ENCODE measurements around the gene MRPS2.
"Not testable (repeated sequence)": the region's sequence is repeated elsewhere in the genome, so short reads cannot be mapped to it uniquely, and the experiment has no call there.

The MRPS2 gene

DNA sequence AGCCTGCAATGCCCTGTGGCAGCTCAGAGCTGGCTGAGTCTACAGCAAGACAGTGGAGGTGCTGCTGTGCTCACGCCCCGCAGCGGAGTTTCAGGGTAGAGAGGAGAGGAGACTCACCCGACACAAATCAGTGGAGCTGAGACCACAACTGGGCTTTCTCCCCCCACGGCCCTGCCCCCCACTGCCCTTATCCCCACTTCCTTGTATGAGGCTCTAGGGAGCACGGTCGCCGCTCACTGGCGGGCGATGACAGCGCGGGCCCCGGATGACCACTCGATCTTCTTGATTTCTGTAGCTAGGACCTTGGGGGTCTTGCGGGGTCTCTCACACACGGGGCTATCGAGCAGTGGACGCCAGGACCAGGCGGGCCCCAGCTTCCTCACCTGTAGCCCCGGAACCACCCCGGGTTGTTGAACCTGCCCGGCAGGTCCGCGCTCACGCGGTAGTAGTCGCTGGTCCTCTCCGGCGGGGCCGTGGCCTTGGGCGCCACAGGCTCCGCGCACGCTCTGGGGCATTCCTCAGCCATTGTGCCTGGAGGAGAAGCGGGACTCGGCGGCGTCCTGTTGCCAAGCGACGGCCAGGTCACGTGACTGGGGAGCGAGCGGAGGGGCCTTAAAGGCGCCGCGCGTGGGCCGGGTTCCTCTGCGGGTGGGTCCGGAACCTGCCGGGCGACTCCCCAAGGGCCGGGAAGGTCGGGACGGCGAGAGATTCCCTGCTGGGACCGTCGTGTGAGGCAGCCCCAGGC lies 984 bp upstream of the MRPS2 start:
- DNase-seq (ENCODE audit: low read depth in 2 of 2): peak; percentile 88 to 92

DNA sequence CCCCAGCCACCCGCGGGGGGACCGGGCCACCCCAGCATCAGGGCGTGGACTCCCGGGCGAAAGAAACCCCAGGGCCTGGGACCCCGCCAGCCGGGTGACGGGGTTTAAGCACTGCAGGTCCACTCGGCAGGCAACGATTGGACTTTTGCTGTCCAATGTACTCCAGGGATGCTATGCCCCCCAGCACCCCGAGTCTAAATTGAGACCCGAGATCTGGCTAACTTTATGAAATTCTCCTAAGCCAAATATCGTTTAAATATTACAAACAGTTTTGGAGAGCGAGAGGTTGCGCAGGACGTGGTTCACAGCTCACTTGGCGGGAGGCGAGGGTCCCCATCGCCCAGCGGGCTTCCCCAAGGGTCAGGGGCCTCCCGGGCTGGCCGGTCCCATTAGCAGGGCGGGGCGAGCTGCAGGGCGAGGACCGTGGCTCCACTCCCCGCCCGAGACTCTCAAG lies 384 bp upstream of the MRPS2 start:
- no peak for DNase-seq (ENCODE audit: low read depth in 2 of 2)

DNA sequence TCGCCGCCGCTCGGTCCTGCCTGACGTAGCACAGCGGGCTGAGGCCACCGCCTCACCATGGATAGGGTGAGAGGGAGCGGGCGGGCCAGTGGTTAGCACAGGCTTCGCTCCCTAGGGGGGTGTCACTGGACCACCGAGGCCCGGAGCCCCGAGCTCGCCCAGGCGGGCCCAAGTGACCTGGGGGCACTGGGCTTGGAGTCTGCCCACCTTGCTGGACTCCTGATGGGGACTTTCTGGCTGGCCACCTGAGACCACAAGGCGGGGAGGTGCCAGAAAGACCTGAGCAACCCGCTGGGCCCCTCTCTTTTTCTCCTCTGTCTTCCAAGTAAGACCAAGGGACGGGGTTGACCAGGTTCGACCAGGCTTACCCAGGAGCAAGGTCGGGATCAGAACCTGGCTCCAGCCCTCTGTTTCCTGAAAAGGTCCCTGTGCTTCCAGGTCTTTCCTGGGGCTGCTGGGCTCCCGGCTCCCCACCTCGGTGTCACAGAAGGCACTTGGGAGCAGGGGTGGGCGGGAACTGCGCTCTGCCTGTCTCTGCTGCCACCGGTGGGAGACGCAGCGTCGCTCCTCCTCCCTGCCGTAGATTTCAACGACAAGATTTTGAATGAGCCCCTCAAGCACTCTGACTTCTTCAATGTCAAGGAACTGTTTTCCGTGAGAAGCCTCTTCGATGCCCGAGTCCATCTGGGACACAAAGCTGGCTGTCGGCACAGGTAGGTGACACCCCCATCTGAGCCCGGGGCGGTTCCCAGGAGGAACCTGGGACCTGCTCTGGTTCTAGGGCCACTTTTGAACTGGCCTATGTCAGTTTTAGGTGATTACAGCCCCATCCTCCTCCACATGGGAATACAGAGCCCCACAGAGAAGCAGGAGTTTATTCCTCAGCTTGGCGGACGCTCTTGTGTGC lies 1.0 kb downstream of the MRPS2 start:
- DNase-seq (ENCODE audit: low read depth in 2 of 2): no peak

DNA sequence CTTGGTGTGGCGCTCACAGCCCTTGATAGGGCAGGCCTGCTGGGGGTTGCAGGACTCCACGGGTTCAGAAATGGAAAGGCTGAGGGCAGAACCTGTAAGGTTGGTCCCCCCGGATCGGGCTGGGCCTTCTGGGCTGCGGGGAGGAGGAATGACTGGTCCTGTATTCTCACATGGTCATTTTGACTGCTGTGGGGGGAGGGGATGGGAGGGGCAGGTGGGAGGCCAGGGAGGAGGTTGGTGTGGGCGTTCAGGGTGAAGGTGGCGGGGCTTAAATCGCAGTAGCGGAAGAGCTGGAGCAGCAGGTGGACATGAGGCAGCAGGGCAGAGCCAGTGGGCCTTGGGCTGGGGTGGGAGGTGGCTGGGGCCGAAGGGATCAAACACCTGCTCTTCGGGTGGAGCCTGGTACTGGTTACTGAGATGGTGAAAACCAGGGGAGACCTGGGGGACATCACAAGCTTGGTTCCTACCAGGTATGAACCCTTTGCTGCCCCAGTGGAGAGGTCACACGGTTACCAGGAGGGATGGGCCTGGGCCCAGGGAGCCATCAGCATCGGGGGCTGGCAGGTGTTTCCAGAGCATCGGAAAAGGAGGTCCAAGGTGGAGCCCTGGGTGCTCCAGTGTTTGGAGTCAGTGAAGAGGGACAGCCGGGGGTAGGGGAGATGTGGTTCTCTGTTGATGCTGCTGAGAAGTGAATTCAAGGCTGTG lies 1.8 kb downstream of the MRPS2 start:
- no peak for DNase-seq (ENCODE audit: low read depth in 2 of 2)

DNA sequence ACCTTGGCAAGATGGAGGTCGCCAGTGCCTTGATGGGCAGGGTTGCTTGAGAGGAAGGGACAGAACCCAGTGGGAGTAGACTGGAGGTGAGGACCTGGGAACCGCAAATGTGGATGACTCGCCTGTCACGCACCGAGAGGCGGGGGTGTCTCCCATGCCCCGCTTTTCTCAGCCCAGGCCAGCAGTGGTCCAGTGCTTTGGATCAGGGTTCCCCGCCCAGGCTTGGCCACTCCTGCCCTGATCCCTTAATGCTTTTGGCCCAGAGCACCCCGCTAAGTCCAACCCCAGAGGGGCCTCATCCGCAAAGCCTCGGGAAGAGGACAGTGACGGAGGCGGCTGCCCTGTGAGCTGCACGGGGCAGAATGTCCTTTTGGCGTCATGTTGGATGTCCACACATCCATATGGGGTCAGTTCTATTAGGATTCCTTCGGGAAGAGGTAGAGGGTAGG lies 2.4 kb downstream of the MRPS2 start:
- no peak for DNase-seq (ENCODE audit: low read depth in 2 of 2)

DNA sequence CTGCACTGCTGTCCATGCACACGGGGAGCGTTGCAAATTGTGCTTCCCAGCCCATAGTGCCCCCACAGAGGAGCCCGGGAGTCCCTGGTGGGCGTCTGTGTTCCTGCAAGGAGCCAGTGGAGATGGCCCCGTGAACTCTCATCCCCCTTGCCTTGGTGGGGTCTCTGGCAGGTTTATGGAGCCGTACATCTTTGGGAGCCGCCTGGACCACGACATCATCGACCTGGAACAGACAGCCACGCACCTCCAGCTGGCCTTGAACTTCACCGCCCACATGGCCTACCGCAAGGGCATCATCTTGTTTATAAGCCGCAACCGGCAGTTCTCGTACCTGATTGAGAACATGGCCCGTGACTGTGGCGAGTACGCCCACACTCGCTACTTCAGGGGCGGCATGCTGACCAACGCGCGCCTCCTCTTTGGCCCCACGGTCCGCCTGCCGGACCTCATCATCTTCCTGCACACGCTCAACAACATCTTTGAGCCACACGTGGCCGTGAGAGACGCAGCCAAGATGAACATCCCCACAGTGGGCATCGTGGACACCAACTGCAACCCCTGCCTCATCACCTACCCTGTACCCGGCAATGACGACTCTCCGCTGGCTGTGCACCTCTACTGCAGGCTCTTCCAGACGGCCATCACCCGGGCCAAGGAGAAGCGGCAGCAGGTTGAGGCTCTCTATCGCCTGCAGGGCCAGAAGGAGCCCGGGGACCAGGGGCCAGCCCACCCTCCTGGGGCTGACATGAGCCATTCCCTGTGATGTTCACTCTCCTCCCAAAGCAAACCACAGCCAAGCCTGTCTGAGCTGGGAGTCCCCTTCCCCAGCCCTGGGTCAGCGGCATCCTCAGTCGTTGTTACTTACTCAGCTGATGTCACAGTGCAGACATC lies 3.1 kb downstream of the MRPS2 start:
- DNase-seq (ENCODE audit: low read depth in 2 of 2): no peak

DNA sequence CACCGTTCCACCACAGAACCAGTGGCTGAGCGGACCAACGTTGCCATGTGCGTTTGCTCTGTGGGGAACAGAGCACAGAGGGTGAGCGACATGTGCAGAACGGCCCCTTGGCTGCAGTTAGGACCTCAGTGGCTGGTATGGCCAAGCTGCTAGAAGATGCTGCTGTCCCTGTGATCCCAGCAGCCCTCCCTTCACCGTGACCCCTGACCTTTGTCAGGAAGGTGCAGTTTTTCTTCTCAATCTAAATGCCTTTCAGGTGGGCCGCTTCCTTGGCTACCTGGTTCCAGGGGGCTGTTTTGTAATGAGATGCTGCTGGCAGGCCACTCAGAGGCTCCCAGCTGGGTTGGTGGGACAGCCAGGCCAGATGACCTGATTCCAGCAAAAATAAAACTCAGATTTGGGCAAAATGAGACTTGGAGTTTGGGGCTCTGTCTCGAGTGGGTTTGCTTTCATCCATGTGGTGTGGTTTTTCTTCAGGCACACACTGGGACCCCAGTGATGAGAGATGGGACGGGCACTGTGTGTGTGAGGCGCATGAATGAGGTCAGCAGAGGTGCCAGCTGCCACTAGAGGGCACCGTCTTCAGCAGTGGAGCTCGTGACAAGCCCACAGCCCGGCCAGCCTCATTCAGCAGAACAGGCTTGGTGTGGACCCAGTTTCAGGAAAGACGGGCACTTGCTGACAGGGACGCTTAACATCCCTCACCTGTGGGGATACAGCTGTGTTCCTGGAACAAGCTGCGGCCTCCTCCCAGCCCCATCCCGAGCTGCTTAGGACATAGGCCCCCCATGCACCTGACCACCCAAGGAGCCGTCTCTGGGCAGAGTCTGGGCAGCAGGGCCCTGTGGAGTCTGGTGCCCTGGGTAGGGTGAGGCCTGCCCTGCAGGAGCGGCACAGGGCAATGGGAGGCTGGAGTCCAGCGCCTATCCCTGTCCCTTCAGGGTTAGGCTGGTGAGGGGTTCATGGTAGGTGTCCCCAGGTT lies 4.1 kb downstream of the MRPS2 start:
- peak; percentile 36 to 51 for DNase-seq (ENCODE audit: low read depth in 2 of 2)

DNA sequence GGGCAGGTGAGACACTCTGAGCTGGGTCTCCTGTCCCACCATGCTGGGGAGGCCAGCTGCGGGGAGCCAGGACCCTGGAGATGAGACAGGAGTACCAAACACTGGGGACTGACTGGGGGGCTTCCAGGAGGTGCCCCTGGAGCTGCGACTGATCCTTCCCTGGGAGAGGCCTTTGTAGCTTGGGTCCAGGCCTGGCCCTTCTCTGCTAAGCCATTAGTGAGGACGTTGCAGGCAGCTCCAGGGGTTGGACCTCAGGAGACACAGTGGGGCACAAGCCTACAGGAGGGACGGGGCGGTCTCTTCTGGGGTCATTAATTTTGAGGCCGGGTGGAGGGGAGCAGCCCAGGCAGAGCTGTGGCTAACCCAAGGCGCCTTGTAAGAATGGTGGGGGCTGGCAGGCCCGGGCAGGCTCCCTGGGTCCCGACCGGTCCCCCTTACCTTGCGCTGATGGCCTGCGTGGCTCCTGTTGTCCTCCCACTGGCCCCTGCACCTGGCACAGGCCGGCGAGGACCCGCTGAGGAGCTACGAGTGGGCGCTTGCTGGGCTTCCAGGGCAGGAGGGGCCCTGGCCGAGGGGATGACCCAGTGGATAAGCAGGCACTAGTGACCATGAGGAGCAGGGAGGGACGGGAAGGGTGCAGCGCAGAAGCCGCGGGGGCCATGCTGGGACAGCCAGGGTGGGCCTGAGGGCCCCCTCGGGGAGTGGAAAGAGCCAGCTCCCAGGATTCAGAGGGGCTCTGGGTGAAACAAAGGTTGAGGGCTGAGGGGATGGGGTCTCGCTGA lies 5.1 kb downstream of the MRPS2 start:
- no peak for DNase-seq (ENCODE audit: low read depth in 2 of 2)

DNA sequence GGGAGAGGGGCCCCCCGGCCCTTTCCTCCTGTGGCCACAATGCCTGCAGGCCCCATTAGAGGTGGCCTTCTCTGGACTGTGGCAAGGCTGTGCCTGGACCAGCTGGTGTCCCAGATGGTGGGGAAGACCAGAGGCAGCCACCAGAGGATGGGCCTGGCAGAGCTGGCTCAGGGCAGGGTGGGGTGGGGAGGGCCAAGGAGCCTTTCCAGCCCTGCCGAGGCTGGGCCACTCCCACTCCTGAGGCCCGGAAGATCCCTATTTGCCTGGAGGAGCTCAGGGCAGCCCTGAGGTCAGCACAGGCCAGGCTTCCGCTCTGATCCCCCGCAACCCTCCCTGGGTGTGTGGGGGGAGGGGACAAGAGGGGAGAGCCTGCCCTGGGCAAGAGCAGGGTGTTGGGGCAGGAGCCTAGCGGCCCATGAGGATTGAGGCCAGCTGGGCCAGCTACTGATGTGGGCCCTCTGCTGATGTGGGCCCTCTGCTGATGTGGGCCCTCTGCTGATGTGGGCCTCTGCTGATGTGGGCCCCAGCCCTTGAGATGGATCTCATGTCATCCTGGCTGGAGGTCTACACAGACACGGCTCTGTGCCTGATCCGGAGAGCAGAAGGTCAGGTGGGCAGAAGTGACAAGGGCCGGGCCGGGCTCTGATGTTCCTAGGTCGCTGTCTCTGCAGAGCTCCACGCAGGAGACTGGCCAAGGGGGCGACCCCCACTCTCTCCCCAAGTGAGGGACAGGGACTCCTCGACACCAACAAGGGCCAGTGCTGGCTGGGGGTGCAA lies 6.0 kb downstream of the MRPS2 start:
- no peak for DNase-seq (ENCODE audit: low read depth in 2 of 2)

DNA sequence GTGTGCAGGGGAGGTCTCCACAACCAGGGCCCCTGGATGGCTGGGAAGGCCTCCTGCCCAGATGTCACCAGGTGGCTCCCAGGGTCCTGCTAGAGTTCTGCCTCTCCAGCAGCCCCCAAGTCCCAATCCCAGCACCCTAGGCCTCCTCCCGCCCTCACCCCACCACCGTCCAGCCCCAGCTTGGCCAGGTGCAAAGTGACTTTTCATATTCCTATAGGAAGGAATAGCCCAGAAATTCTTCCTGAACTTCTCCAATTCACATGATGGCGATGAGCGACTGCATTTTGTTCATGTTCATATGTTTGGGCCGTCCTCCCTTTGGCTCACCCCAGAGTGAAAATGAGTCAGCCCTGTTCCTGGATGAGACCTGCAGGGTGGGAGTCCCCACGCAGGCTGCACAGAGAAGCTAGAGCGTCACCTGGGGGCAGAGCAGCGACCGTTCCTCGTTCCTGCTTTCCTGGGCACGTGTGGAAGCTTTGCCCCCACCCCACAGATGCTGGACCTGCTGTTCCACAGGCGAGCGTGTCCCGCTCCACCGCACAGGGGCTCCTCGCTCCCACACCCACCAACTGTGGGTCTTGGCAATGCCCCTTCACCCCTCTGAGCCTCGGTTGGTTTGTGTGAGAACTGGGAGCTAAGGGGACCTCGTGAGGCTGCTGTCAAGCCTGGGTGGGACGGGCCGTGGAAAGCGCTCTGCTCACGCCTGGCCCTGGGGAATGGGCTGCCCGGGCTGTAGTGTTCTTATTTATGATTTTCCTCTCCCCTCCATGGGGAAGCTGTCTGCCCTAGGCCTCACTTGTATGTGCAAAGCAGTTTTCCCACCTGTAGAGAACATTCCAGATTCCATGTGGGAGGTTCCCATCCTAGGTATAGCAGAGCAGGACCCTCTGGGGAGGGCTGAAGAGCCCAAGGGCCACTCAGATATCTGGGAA lies 6.9 kb downstream of the MRPS2 start:
- no peak for DNase-seq (ENCODE audit: low read depth in 2 of 2)

DNA sequence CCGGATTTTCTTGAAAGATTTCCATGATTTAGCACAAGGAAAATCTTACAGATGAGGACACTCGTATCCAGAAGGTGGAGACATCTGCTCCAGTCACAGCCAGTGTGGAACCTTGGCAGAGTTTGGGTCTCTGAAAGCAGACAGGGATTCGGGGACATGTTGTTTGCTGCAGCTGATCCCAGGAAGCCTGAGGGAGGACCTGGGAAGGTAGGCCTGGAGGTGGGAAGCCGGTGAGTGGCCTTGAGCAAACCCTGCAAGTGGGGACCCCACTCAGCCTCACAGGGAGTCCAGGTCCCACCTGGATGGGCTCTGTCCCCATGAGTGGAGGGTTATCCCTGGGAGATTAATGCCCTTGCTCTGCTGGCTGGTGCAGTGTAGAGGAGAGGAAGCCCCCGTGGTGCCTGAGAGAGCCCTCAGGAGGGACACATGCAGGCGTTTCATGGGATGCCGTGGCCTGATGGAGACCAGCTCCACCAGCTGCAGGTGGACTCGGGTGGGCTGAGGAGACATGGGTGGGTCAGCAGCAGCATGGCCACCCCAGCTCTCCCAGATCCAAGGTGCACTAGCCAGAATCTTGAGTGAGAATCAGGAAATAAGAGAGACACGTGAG lies 7.8 kb downstream of the MRPS2 start:
- no peak for DNase-seq (ENCODE audit: low read depth in 2 of 2)

DNA sequence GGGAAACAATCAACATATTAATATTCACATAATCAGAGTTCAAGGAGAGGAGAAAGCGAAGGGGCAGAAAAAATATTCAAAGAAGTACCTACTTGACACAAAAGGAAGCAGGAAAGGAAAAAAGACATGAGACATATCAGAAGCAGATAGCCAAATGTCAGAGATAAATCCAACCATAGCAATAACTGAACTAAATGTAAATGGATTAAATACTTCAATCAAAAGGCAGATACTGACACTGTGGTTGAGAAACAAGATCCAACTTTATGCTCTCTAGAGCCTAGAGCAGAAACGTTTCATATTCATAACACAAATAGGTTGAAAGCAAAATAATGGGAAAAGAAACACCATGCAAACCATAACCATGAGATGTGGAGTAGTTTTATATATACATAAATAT lies 9.0 kb downstream of the MRPS2 start:
- DNase-seq (ENCODE audit: low read depth in 2 of 2): no peak

DNA sequence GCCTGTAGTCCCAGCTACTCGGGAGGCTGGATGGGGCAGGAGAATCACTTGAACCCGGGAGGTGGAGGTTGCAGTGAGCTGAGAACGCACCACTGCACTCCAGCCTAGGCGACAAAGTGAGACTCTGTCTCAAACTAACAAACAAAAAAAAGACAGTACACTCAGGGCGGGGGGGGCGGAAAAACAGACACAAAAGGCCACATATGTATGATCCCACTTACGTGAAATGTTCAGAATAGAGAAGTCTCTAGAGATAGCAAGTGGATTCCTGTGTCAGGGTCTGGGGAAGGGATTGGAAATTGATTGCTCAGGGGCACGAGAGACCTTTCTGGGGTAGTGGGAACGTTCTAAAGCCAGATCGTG lies 11.7 kb downstream of the MRPS2 start:
- DNase-seq (ENCODE audit: low read depth in 2 of 2): no peak

DNA sequence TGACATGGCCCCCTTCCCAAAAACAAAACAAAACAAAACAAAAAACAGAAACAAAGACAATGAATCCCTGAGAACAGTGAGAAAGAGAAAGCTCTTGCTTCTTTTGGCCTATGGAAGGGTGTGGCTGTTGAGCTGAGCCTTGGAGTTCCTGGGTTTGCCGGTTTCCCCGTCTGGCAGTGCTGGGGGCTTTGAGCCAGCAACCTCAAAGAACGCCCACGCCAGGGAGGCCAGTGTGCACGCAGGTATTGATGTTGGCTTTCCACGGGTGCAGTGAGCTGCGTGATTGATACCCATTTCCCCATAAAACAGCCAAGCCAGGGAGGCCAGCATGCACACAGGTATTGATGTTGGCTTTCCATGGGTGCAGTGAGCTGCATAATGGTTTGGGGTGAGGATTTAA lies 12.4 kb downstream of the MRPS2 start:
- no peak for DNase-seq (ENCODE audit: low read depth in 2 of 2)

DNA sequence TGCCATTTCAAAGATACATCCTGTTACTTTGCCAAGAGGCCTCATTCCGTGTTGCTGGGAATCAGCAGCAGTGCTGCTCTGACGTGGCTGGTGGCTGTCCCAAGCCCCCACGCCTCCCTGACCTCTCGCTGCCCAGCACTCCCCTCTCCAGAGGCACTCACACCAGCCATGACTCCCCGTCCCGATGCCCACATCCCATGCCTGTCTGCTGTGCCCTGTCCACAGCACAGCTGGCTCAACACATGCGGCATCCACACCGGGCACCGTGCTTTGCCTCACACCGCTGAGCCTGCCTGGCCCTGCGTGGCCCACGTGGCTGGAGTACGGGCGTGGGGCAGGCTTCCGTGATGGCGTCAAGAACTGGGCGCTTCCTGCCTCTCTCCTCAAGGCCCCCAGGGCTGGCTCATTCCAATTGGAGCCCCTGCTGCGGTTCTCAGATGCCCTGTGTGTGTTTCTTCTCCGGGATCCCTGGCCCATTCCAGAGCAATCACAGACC lies 12.9 kb downstream of the MRPS2 start:
- no peak for DNase-seq (ENCODE audit: low read depth in 2 of 2)

DNA sequence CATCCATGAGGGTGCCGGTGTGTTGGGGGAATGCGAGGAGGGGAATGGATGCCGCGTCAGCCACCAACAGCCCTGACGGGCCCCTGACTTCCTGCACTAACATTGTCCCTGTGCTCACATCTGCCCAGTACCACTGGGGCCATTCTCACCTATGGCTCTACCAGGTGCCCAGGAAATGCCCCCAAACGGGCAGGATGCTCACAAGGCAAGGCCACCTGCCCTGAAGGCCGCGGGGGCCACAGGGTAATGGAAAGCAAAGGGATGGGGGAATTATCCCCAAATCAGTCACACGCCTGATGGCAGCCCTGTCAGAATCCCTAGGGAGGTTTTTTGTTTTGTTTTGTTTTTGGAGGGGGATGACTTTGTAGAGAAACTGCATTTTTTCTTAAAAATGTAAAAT lies 13.4 kb downstream of the MRPS2 start:
- not testable (repeated sequence) for DNase-seq (ENCODE audit: low read depth in 2 of 2)
